Liver (tissue), 9 donors: ENCODE results near the gene GRIP1. TPM values are rescaled to one million over a fixed set of nuclear protein-coding genes. Genes with fewer than 3 reads are reported as not detected.

Source experiments
- DNase-seq: peaks from one replicate; pipeline ENCODE4 v3.0.0-alpha.2; 2017; ENCODE audit warnings: low spot score
- H3K27ac ChIP-seq, 2 donors: one replicate each; pipeline ENCODE4 v1.7.0; 2013; ENCODE audit warnings: inconsistent platforms in 2 of 2, low read length in 2 of 2, control low read depth in 1 of 2, low read depth in 1 of 2, mild to moderate bottlenecking in 1 of 2
- H3K27me3 ChIP-seq, 4 donors: one replicate each; pipeline versions ENCODE4 v1.6.1 to v1.7.0; 2013; ENCODE audit warnings: low read length in 3 of 4, inconsistent platforms in 1 of 4, mild to moderate bottlenecking in 1 of 4, moderate library complexity in 1 of 4; ENCODE audit not compliant: control insufficient read depth in 4 of 4, insufficient read depth in 4 of 4
- H3K36me3 ChIP-seq, 4 donors: one replicate each; pipeline versions ENCODE4 v1.6.1 to v1.7.0; 2013; ENCODE audit warnings: low read length in 3 of 4, mild to moderate bottlenecking in 3 of 4, low read depth in 1 of 4, moderate library complexity in 1 of 4; ENCODE audit not compliant: control insufficient read depth in 4 of 4, insufficient read depth in 3 of 4
- H3K4me1 ChIP-seq, 4 donors: one replicate each; pipeline versions ENCODE4 v1.6.1 to v1.7.0; 2013; ENCODE audit warnings: low read length in 3 of 4, mild to moderate bottlenecking in 3 of 4, moderate library complexity in 1 of 4; ENCODE audit not compliant: control insufficient read depth in 4 of 4, insufficient read depth in 4 of 4
- H3K4me3 ChIP-seq, 3 donors: one replicate each; pipeline versions ENCODE4 v1.6.1 to v1.7.0; 2013; ENCODE audit warnings: low read length in 3 of 3, control low read depth in 1 of 3, low read depth in 1 of 3, mild to moderate bottlenecking in 1 of 3
- H3K9ac ChIP-seq, 2 donors: one replicate each; pipeline ENCODE4 v1.7.0; 2013; ENCODE audit warnings: low read length in 2 of 2, mild to moderate bottlenecking in 2 of 2, moderate library complexity in 2 of 2, control low read depth in 1 of 2, low read depth in 1 of 2
- H3K9me3 ChIP-seq, 4 donors: one replicate each; pipeline versions ENCODE4 v1.6.1 to v1.7.0; 2013; ENCODE audit warnings: low read length in 3 of 4; ENCODE audit not compliant: control insufficient read depth in 4 of 4
- EGR1 ChIP-seq, 2 donors: IDR thresholded peaks; 2 replicates each; pipeline ENCODE4 v1.6.1; 2016 to 2018; ENCODE audit warnings: antibody characterized with exemption in 2 of 2, low read depth in 2 of 2
- FOXA1 ChIP-seq: IDR thresholded peaks from 2 replicates; pipeline ENCODE4 v1.6.1; 2016; ENCODE audit warnings: antibody characterized with exemption
- FOXA2 ChIP-seq: IDR thresholded peaks from 2 replicates; pipeline ENCODE4 v1.6.1; 2016; ENCODE audit warnings: antibody characterized with exemption
- GABPA ChIP-seq, 2 donors: IDR thresholded peaks in 1 of 2; conservative IDR thresholded peaks in 1 of 2; 2 replicates each; pipeline ENCODE4 v1.6.1; 2016; ENCODE audit warnings: antibody characterized with exemption in 2 of 2, mild to moderate bottlenecking in 1 of 2, moderate library complexity in 1 of 2
- HNF4A ChIP-seq, 2 donors: conservative IDR thresholded peaks; 2 replicates each; pipeline ENCODE4 v1.6.1; 2016; ENCODE audit warnings: antibody characterized with exemption in 2 of 2, mild to moderate bottlenecking in 2 of 2
- JUND ChIP-seq, 2 donors: IDR thresholded peaks; 2 replicates each; pipeline ENCODE4 v1.6.1; 2016; ENCODE audit warnings: antibody characterized with exemption in 2 of 2
- NR2F2 ChIP-seq: IDR thresholded peaks from 2 replicates; pipeline ENCODE4 v1.6.1; 2016; ENCODE audit warnings: antibody characterized with exemption
- RAD21 ChIP-seq, 2 donors: IDR thresholded peaks; 2 replicates each; pipeline ENCODE4 v1.6.1; 2016; ENCODE audit warnings: antibody characterized with exemption in 2 of 2, mild to moderate bottlenecking in 2 of 2
- RXRA ChIP-seq, 2 donors: IDR thresholded peaks; 2 replicates each; pipeline ENCODE4 v1.6.1; 2017 to 2018; ENCODE audit warnings: antibody characterized with exemption in 2 of 2, mild to moderate bottlenecking in 1 of 2
- SP1 ChIP-seq: IDR thresholded peaks from 2 replicates; pipeline ENCODE4 v1.6.1; 2018; ENCODE audit warnings: antibody characterized with exemption, mild to moderate bottlenecking
- TAF1 ChIP-seq: conservative IDR thresholded peaks from 2 replicates; pipeline ENCODE4 v1.6.1; 2016; ENCODE audit warnings: antibody characterized with exemption, mild to moderate bottlenecking
- YY1 ChIP-seq: IDR thresholded peaks from 2 replicates; pipeline ENCODE4 v1.6.1; 2016; ENCODE audit warnings: antibody characterized with exemption, mild to moderate bottlenecking
- WGBS: extraction: QIAGEN DNeasy Blood & Tissue Kit; methylation state at CpG from one replicate; pipeline ENCODE4 v1.1.7; 2013; 5-methylcytosine and 5-hydroxymethylcytosine counted together
- polyA plus RNA-seq, 2 donors: library from polyadenylated mRNA; stranded (reverse) in 1 of 2; unstranded in 1 of 2; fragments of 200-250 nt in 1 of 2; fragments of >200 nt in 1 of 2; fragmentation: Nextera tagmentation in 1 of 2; extraction: Ambion mirVana in 1 of 2; gene quantifications; one replicate each; pipeline versions ENCODE4 v1.2.1 to v1.2.3, GENCODE V29; 2013 to 2015
- total RNA-seq, 2 donors: library from RNA; depleted of rRNA; stranded (reverse); fragments of >200 nt; gene quantifications; one replicate each; pipeline ENCODE4 v1.2.3, GENCODE V29; 2014
- TF ChIP-seq, protein P1 (sequence below): IDR thresholded peaks from 2 replicates; pipeline ENCODE4 v1.6.1; 2016; ENCODE audit warnings: antibody characterized with exemption, mild to moderate bottlenecking
- TF ChIP-seq, protein P2 (sequence below): IDR thresholded peaks from 2 replicates; pipeline ENCODE4 v1.6.1; 2016; ENCODE audit warnings: antibody characterized with exemption
- TF ChIP-seq, protein P3 (sequence below): fragments of 150-350 bp; IDR thresholded peaks from 2 replicates; pipeline ENCODE4 v1.5.1; 2017; ENCODE audit warnings: improper control_type of control experiment, low read depth, low read length; ENCODE audit not compliant: missing input control
- TF ChIP-seq, protein P4 (sequence below): IDR thresholded peaks from 2 replicates; pipeline ENCODE4 v1.6.1; 2016; ENCODE audit warnings: antibody characterized with exemption
- TF ChIP-seq, protein P5 (sequence below): IDR thresholded peaks from 2 replicates; pipeline ENCODE4 v1.6.1; 2016; ENCODE audit warnings: antibody characterized with exemption
- donor health status: healthy.
- donor health status: healthy.
- donor health status: healthy.
- donor health status: healthy.
- donor health status: healthy.

GRIP1 gene
- total and polyA plus RNA-seq, 4 donors = 0.05 to 1.5 (median 0.24) TPM

DNA sequence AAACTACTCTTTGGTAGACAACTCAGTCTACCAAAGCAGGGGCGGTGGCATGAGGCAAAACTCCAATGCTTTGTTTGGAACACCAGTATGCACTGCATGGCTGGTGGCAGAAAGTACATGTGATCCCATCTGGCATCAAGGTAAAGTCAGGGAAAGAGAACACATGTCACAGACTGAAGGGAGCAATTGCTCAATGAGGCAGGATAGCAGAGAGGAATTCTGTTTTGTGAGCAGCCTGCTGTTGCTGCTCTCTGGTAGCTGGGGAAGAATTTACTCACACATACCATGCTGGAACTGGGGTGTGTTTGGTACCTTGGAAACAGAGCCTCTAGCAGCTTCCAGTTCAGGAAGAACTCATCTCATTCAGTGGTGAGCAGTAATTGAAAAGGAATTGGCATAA, 291.8 kb downstream of the GRIP1 start (continued):
- TF ChIP-seq, protein P1, sequence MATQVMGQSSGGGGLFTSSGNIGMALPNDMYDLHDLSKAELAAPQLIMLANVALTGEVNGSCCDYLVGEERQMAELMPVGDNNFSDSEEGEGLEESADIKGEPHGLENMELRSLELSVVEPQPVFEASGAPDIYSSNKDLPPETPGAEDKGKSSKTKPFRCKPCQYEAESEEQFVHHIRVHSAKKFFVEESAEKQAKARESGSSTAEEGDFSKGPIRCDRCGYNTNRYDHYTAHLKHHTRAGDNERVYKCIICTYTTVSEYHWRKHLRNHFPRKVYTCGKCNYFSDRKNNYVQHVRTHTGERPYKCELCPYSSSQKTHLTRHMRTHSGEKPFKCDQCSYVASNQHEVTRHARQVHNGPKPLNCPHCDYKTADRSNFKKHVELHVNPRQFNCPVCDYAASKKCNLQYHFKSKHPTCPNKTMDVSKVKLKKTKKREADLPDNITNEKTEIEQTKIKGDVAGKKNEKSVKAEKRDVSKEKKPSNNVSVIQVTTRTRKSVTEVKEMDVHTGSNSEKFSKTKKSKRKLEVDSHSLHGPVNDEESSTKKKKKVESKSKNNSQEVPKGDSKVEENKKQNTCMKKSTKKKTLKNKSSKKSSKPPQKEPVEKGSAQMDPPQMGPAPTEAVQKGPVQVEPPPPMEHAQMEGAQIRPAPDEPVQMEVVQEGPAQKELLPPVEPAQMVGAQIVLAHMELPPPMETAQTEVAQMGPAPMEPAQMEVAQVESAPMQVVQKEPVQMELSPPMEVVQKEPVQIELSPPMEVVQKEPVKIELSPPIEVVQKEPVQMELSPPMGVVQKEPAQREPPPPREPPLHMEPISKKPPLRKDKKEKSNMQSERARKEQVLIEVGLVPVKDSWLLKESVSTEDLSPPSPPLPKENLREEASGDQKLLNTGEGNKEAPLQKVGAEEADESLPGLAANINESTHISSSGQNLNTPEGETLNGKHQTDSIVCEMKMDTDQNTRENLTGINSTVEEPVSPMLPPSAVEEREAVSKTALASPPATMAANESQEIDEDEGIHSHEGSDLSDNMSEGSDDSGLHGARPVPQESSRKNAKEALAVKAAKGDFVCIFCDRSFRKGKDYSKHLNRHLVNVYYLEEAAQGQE = no peak
- no peak for TF ChIP-seq YY1
- TF ChIP-seq, protein P2, sequence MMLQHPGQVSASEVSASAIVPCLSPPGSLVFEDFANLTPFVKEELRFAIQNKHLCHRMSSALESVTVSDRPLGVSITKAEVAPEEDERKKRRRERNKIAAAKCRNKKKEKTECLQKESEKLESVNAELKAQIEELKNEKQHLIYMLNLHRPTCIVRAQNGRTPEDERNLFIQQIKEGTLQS = no peak

DNA sequence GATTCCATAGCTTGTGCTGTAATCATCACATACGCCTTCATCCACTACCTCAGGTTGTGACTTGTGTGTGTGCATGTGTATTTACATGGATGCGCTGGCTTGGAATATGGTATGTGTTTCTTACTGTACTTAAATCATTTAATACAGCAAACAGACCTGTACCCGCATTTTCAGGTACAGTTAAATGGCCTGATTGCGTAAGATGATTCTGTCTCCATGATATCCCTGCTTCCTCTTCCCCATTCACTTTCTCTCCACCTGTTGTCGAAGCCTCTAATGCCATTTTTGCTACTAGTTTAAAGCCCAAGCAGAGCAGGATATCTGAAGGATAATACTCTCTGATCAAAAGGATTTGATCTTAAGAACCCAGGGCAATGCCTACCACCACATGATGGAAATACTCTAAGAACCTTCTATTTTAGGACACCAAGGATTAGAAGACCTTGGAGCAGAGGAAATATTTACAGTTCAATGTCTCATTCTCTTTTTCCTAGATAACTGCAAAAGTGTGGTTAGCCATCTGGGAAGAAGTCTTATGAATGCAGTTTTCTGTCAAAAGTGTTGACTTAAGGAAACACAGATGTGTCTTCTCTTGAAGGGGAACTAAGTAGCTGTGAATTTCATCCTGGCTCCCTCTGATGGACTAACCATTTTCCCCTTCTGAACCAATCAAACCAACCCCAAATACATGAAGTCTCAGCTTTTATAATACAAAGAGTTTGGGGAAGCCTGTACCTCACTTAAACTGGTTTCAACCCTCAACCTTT, 297.9 kb downstream of the GRIP1 start:
- Histone ChIP-seq H3K4me3 (no peak overlapping the region), H3K9me3 (no peaks in the 10 kb centered on the region), H3K4me1 (no peaks in the 10 kb centered on the region), H3K36me3 (no peaks in the 10 kb centered on the region), H3K27me3 (no peaks in the 10 kb centered on the region), H3K9ac (no peak overlapping the region), H3K27ac (no peak overlapping the region)
- TF ChIP-seq, protein P3, sequence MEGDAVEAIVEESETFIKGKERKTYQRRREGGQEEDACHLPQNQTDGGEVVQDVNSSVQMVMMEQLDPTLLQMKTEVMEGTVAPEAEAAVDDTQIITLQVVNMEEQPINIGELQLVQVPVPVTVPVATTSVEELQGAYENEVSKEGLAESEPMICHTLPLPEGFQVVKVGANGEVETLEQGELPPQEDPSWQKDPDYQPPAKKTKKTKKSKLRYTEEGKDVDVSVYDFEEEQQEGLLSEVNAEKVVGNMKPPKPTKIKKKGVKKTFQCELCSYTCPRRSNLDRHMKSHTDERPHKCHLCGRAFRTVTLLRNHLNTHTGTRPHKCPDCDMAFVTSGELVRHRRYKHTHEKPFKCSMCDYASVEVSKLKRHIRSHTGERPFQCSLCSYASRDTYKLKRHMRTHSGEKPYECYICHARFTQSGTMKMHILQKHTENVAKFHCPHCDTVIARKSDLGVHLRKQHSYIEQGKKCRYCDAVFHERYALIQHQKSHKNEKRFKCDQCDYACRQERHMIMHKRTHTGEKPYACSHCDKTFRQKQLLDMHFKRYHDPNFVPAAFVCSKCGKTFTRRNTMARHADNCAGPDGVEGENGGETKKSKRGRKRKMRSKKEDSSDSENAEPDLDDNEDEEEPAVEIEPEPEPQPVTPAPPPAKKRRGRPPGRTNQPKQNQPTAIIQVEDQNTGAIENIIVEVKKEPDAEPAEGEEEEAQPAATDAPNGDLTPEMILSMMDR = no peak
- TF ChIP-seq, protein P4, sequence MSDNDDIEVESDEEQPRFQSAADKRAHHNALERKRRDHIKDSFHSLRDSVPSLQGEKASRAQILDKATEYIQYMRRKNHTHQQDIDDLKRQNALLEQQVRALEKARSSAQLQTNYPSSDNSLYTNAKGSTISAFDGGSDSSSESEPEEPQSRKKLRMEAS = no peak
- no peak for TF ChIP-seq RXRA (IDR thresholded peaks at IDR 0.05)
- TF ChIP-seq SP1 = no peak
- TF ChIP-seq TAF1 = no peak
- TF ChIP-seq HNF4A (conservative IDR thresholded peaks at IDR 0.05) = no peak
- no peak for TF ChIP-seq GABPA (IDR thresholded peaks at IDR 0.05 in 1 of 2, conservative IDR thresholded peaks at IDR 0.05 in 1 of 2)
- TF ChIP-seq, protein P1 = no peak
- no peak for TF ChIP-seq JUND (IDR thresholded peaks at IDR 0.05)
- TF ChIP-seq EGR1 (IDR thresholded peaks at IDR 0.05; ENCODE audit: low read depth in 2 of 2) = no peak
- TF ChIP-seq, protein P5, sequence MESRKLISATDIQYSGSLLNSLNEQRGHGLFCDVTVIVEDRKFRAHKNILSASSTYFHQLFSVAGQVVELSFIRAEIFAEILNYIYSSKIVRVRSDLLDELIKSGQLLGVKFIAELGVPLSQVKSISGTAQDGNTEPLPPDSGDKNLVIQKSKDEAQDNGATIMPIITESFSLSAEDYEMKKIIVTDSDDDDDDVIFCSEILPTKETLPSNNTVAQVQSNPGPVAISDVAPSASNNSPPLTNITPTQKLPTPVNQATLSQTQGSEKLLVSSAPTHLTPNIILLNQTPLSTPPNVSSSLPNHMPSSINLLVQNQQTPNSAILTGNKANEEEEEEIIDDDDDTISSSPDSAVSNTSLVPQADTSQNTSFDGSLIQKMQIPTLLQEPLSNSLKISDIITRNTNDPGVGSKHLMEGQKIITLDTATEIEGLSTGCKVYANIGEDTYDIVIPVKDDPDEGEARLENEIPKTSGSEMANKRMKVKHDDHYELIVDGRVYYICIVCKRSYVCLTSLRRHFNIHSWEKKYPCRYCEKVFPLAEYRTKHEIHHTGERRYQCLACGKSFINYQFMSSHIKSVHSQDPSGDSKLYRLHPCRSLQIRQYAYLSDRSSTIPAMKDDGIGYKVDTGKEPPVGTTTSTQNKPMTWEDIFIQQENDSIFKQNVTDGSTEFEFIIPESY = no peak
- TF ChIP-seq RAD21 (IDR thresholded peaks at IDR 0.05) = no peak
- TF ChIP-seq NR2F2 = no peak
- no peak for TF ChIP-seq FOXA2
- TF ChIP-seq YY1 = no peak
- TF ChIP-seq FOXA1 = no peak
- WGBS = 89% methylated on average over 5 of the region's 5 CpGs
- no peak for DNase-seq
